Suprapubic skin (tissue), 4 donors: Measurements from ENCODE around the gene TCF12.

Experiments
- EP300 ChIP-seq: sonication (generic); formaldehyde crosslinking; IDR thresholded peaks from one replicate; pipeline ENCODE4 v1.6.1; 2017; ENCODE audit warnings: antibody characterized with exemption
- POLR2A ChIP-seq, 2 donors: fragments of 450-650 bp; IDR thresholded peaks; one replicate each; pipeline ENCODE4 v1.6.1; 2017; ENCODE audit warnings: antibody characterized with exemption in 2 of 2, mild to moderate bottlenecking in 2 of 2, moderate library complexity in 2 of 2
- POLR2AphosphoS5 ChIP-seq, 3 donors: sonication (generic); formaldehyde crosslinking; IDR thresholded peaks; one replicate each; pipeline ENCODE4 v1.6.1; 2017; ENCODE audit warnings: antibody characterized with exemption in 3 of 3
- TF ChIP-seq, protein P1 (sequence below), 2 donors: fragments of 200-600 bp in 1 of 2; fragments of 450-650 bp in 1 of 2; sonication (generic) in 1 of 2; IDR thresholded peaks; one replicate each; pipeline ENCODE4 v1.5.1; 2016 to 2019; ENCODE audit warnings: antibody characterized with exemption in 2 of 2, mild to moderate bottlenecking in 1 of 2, moderate library complexity in 1 of 2

DNA sequence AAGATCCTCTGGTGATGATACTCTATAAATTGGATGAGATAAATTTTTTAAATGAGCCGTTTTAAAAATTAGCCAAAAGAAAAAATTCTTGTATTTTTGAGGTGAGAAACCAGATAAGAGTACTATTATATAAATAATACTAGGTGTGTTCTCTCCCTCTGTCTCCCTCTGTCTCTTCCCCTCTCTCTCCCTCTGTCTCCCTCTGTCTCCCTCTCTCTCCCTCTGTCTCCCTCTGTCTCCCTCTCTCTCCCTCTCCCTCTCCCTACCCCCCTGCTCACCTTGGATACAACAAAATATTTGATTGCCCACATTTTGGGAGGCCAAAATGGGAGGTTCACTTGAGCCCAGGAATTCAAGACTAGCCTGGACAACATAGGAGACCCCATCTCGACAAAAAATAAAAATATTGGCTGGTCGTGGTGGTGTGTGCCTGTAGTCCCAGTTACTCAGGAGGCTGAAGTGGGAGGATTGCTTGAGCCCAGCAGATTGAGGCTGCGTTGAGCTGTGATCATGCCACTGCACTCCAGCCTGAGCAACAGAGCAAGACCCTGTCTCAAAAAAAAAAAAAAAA is 168.5 kb downstream of the TCF12 start:
- TF ChIP-seq POLR2AphosphoS5 (IDR thresholded peaks at IDR 0.05) (no peak), POLR2A (IDR thresholded peaks at IDR 0.05) (no peak), EP300 (no peak)
- TF ChIP-seq, protein P1, sequence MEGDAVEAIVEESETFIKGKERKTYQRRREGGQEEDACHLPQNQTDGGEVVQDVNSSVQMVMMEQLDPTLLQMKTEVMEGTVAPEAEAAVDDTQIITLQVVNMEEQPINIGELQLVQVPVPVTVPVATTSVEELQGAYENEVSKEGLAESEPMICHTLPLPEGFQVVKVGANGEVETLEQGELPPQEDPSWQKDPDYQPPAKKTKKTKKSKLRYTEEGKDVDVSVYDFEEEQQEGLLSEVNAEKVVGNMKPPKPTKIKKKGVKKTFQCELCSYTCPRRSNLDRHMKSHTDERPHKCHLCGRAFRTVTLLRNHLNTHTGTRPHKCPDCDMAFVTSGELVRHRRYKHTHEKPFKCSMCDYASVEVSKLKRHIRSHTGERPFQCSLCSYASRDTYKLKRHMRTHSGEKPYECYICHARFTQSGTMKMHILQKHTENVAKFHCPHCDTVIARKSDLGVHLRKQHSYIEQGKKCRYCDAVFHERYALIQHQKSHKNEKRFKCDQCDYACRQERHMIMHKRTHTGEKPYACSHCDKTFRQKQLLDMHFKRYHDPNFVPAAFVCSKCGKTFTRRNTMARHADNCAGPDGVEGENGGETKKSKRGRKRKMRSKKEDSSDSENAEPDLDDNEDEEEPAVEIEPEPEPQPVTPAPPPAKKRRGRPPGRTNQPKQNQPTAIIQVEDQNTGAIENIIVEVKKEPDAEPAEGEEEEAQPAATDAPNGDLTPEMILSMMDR (IDR thresholded peaks at IDR 0.05), result no peak
